B cell (primary cell): ENCODE measurements around the gene INO80D. TPM values are rescaled to one million over a fixed set of nuclear protein-coding genes. Genes with fewer than 3 reads are reported as not detected.

Experiments
- ATAC-seq: fragments of 200-7000 bp; cut with Tn5 transposase; one replicate; pipeline ENCODE4 v1.10.0; 2021; ENCODE audit warnings: low read depth, mild to moderate bottlenecking, moderate number of reproducible peaks, moderate library complexity
- CTCF ChIA-PET: fragments of 350-600 bp; sonication (Branson Sonifier 250); formaldehyde crosslinking; loops from one replicate; lab custom pipeline; 2021; ENCODE audit warnings: antibody characterized with exemption, inconsistent platforms; lab: Charles Lee
- POLR2A ChIA-PET: fragments of 350-600 bp; sonication (Branson Sonifier 250); formaldehyde crosslinking; loops from one replicate; lab custom pipeline; 2021; ENCODE audit warnings: antibody characterized with exemption; lab: Charles Lee
- DNase-seq: peaks from one replicate; pipeline ENCODE4 v3.0.0; 2013
- H2AFZ ChIP-seq: 2 replicates; pipeline ENCODE4 v1.6.1; 2012; ENCODE audit warnings: mild to moderate bottlenecking, low read depth, low read length; ENCODE audit not compliant: insufficient read depth, poor library complexity, severe bottlenecking
- H3K27ac ChIP-seq, 2 donors: 1 replicate in 1 of 2; 2 replicates in 1 of 2; pipeline ENCODE4 v1.5.1; 2012 to 2013; ENCODE audit warnings: low read length in 2 of 2, mild to moderate bottlenecking in 2 of 2, moderate library complexity in 1 of 2
- H3K27me3 ChIP-seq, 4 experiments: fragments of 200-600 bp in 1 of 4; sonication (generic) in 1 of 4; replicated peaks in 1 of 4; 1 replicate in 2 of 4; 2 replicates in 2 of 4; pipeline versions ENCODE4 v1.6.1 to v1.7.0; 2013 to 2016; ENCODE audit warnings: low read length in 3 of 4, mild to moderate bottlenecking in 2 of 4, mixed read lengths in 1 of 4, moderate library complexity in 1 of 4; ENCODE audit not compliant: insufficient read depth in 4 of 4, control insufficient read depth in 3 of 4; ENCODE audit errors: control extremely low read depth in 1 of 4
- H3K36me3 ChIP-seq, 2 experiments: replicated peaks in 1 of 2; 1 replicate in 1 of 2; 2 replicates in 1 of 2; pipeline versions ENCODE4 v1.6.1 to v1.7.1; 2013; ENCODE audit warnings: low read length in 1 of 2; ENCODE audit not compliant: insufficient read depth in 2 of 2, control insufficient read depth in 1 of 2; ENCODE audit errors: control extremely low read depth in 1 of 2, extremely low read depth in 1 of 2
- H3K4me1 ChIP-seq, 2 donors: fragments of 200-600 bp in 1 of 2; sonication (generic) in 1 of 2; 1 replicate in 1 of 2; 2 replicates in 1 of 2; pipeline versions ENCODE4 v1.5.1 to v1.6.1; 2013 to 2017; ENCODE audit warnings: low read length in 2 of 2; ENCODE audit not compliant: control insufficient read depth in 2 of 2, insufficient read depth in 2 of 2
- H3K4me2 ChIP-seq: replicated peaks from 2 replicates; pipeline ENCODE3; 2012; ENCODE audit warnings: mild to moderate bottlenecking, low read depth, low read length; ENCODE audit not compliant: poor library complexity, severe bottlenecking
- H3K4me3 ChIP-seq, 5 experiments: fragments of 200-600 bp in 1 of 5; sonication (generic) in 1 of 5; 1 replicate in 3 of 5; 2 replicates in 2 of 5; pipeline versions ENCODE4 v1.5.1 to v1.7.0; 2011 to 2016; ENCODE audit warnings: low read length in 4 of 5, mild to moderate bottlenecking in 4 of 5, low read depth in 2 of 5, control low read depth in 1 of 5, moderate library complexity in 1 of 5; ENCODE audit not compliant: insufficient read depth in 1 of 5; ENCODE audit errors: control extremely low read depth in 1 of 5, extremely low read depth in 1 of 5
- H3K79me2 ChIP-seq: fragments of 200-600 bp; sonication (generic); one replicate; pipeline ENCODE4 v1.6.0; 2016; ENCODE audit warnings: low read length; ENCODE audit not compliant: control insufficient read depth, insufficient read depth
- H3K9ac ChIP-seq: fragments of 200-600 bp; sonication (generic); 2 replicates; pipeline ENCODE4 v1.6.1; 2017; ENCODE audit warnings: mild to moderate bottlenecking, low read length, moderate library complexity
- H3K9me3 ChIP-seq, 3 donors: one replicate each; pipeline versions ENCODE4 v1.6.1 to v1.7.1; 2013; ENCODE audit warnings: low read length in 2 of 3; ENCODE audit not compliant: control insufficient read depth in 2 of 3, insufficient read depth in 1 of 3; ENCODE audit errors: control extremely low read depth in 1 of 3
- H4K20me1 ChIP-seq: 2 replicates; pipeline ENCODE4 v1.6.0; 2012; ENCODE audit warnings: mild to moderate bottlenecking, low read length; ENCODE audit not compliant: insufficient read depth, control insufficient read depth, poor library complexity, severe bottlenecking
- H3K27ac Mint-ChIP-seq: one replicate; pipeline ENCODE4 v1.8.0; 2021; ENCODE audit warnings: mixed read lengths
- H3K27me3 Mint-ChIP-seq: one replicate; pipeline ENCODE4 v1.8.0; 2021; ENCODE audit warnings: mixed read lengths
- H3K4me1 Mint-ChIP-seq: one replicate; pipeline ENCODE4 v1.8.0; 2021; ENCODE audit warnings: mixed read lengths
- H3K4me3 Mint-ChIP-seq: one replicate; pipeline ENCODE4 v1.8.0; 2021; ENCODE audit warnings: mixed read lengths
- H3K9me3 Mint-ChIP-seq: one replicate; pipeline ENCODE4 v1.8.0; 2022; ENCODE audit warnings: mixed read lengths; ENCODE audit not compliant: insufficient read depth
- EZH2 ChIP-seq: IDR thresholded peaks from 2 replicates; pipeline ENCODE4 v1.6.1; 2012; ENCODE audit warnings: borderline replicate concordance, low read depth, mild to moderate bottlenecking, moderate library complexity, low read length; ENCODE audit not compliant: insufficient read depth, poor library complexity, severe bottlenecking
- WGBS: methylation state at CpG from one replicate; pipeline ENCODE4 v1.1.5; 2013; ENCODE audit warnings: missing lambda C conversion rate; ENCODE audit not compliant: insufficient coverage; 5-methylcytosine and 5-hydroxymethylcytosine counted together
- intact Hi-C: fragments of 100-400 bp; cut with micrococcal nuclease; formaldehyde crosslinking; loops from one replicate; pipeline ENCODE4 v1.10.0; 2022
- polyA plus RNA-seq: library from polyadenylated mRNA; depleted of rRNA; stranded (reverse); fragments of >200 nt; gene quantifications from 2 replicates; pipeline ENCODE4 v1.2.3, GENCODE V29; 2012
- total RNA-seq, 2 donors: library from RNA; stranded (reverse); fragments of 120-200 nt in 1 of 2; gene quantifications; 1 replicate in 1 of 2; 2 replicates in 1 of 2; pipeline versions ENCODE4 v1.2.3 to v1.2.4, GENCODE V29; 2013 to 2022
- TF ChIP-seq, protein P1 (sequence below): fragments of 200-600 bp; IDR thresholded peaks from one replicate; pipeline ENCODE4 v1.8.0; 2022; ENCODE audit warnings: antibody characterized with exemption, mild to moderate bottlenecking

Gene INO80D
- total and polyA plus RNA-seq, 2 donors (not counting 1 experiment from before 2014, with no cell fraction given): 6.3 to 61.2 TPM

- H3K4me2 ChIP-seq: no peak overlapping the region
- H3K4me1 Mint-ChIP-seq: peaks cover 55% of the 10 kb centered on the region
Observed at GRCh38 chr2:206082298-206082843, 3.6 kb downstream of the INO80D start.

DNA sequence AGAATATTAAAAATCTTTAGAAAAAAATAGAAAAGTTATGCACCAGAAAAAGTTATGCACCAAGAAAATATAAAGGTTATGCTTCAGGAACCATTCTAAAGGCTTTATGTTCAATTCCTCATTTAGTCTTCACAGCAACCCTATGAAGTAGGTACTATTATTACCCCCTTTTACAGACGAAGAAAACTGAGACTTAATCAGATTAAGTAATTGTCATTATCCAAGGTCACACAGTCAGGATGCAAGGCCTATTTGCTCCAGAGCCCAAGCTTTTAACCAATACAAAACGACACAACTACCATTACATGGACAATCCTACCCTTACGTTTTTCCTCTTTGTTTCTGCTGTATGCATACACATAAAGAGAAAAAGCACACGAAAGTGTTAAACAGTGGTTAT lies 5.0 kb downstream of the INO80D start:
- peaks cover 91% of the 10 kb centered on the region for H3K79me2 ChIP-seq
- no peak overlapping the region for H3K4me3 ChIP-seq
- no peak overlapping the region for H2AFZ ChIP-seq
- no peak overlapping the region for H3K4me2 ChIP-seq
- peaks cover 17 to 18% of the 10 kb centered on the region in 2 donors for H3K4me1 ChIP-seq
- no peak for ATAC-seq
- ChIA-PET CTCF (no interaction called here), POLR2A (interaction anchor here (0.6 kb wide), 1 partner anchor 50 kb away, joined by 5 read pairs; no protein-coding TSS in a partner anchor)
- H3K9me3 Mint-ChIP-seq: no peaks in the 10 kb centered on the region
- H4K20me1 ChIP-seq: peaks cover 50% of the 10 kb centered on the region
- no peaks in the 10 kb centered on the region for H3K27me3 ChIP-seq
- H3K27me3 Mint-ChIP-seq: no peaks in the 10 kb centered on the region
- intact Hi-C loops: loop anchor here (5.0 to 10.0 kb wide), 6 partner anchors 49 to 1544 kb away; partner anchors contain the start of genes CREB1, FASTKD2, MDH1B and METTL21A
- H3K4me3 Mint-ChIP-seq: no peak overlapping the region
- H3K9ac ChIP-seq: no peak overlapping the region
- no CpG with 5 or more reads among the region's 4 CpGs for WGBS
- no peak for DNase-seq
- H3K36me3 ChIP-seq: peaks cover 0 to 3% of the 10 kb centered on the region in 2 experiments
- H3K4me1 Mint-ChIP-seq: peaks cover 47% of the 10 kb centered on the region
- H3K9me3 ChIP-seq: no peaks in the 10 kb centered on the region
- H3K27ac ChIP-seq: no peak overlapping the region
- TF ChIP-seq, protein P1, sequence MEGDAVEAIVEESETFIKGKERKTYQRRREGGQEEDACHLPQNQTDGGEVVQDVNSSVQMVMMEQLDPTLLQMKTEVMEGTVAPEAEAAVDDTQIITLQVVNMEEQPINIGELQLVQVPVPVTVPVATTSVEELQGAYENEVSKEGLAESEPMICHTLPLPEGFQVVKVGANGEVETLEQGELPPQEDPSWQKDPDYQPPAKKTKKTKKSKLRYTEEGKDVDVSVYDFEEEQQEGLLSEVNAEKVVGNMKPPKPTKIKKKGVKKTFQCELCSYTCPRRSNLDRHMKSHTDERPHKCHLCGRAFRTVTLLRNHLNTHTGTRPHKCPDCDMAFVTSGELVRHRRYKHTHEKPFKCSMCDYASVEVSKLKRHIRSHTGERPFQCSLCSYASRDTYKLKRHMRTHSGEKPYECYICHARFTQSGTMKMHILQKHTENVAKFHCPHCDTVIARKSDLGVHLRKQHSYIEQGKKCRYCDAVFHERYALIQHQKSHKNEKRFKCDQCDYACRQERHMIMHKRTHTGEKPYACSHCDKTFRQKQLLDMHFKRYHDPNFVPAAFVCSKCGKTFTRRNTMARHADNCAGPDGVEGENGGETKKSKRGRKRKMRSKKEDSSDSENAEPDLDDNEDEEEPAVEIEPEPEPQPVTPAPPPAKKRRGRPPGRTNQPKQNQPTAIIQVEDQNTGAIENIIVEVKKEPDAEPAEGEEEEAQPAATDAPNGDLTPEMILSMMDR: no peak
- TF ChIP-seq EZH2: no peak
- H3K27ac Mint-ChIP-seq: no peak overlapping the region

More at GRCh38 chr2:206082298-206082843, 3.6 kb downstream of the INO80D start:
- peaks cover 82% of the 10 kb centered on the region for H3K79me2 ChIP-seq
- Mint-ChIP-seq H3K27ac (no peak overlapping the region), H3K9me3 (no peaks in the 10 kb centered on the region), H3K4me3 (no peak overlapping the region), H3K27me3 (no peaks in the 10 kb centered on the region)
- WGBS: no CpG with 5 or more reads among the region's 4 CpGs
- H3K36me3 ChIP-seq: no peaks in the 10 kb centered on the region
- peaks cover 21 to 24% of the 10 kb centered on the region in 2 donors for H3K4me1 ChIP-seq
- no peaks in the 10 kb centered on the region for H3K27me3 ChIP-seq
- DNase-seq (no peak), ATAC-seq (no peak)
- intact Hi-C loops: loop anchor here (5.0 to 10.0 kb wide), 6 partner anchors 50 to 1542 kb away; partner anchors contain the start of genes CREB1, FASTKD2, MDH1B and METTL21A
- TF ChIP-seq, protein P1: no peak
- TF ChIP-seq EZH2: no peak
- H3K9me3 ChIP-seq: no peaks in the 10 kb centered on the region
- H4K20me1 ChIP-seq: peaks cover 49% of the 10 kb centered on the region
- no peak overlapping the region for H2AFZ ChIP-seq
- CTCF ChIA-PET: no interaction called here
- H3K4me3 ChIP-seq: no peak overlapping the region
- POLR2A ChIA-PET: no interaction called here
- no peak overlapping the region for H3K27ac ChIP-seq
- H3K9ac ChIP-seq: no peak overlapping the region
